ENCODE measurements around the gene RAB4A.

Gene RAB4A
- 12.4 to 53.0 (median 33.4) reads per million in 18 experiments for total RNA-seq

GRCh38 chr1:229270547-229271447 is at the start of gene RAB4A:
Gene RAB4A (plus strand): TSS chr1:229271111. CDS start chr1:229271340, 229 bp downstream.
- DNase-seq, result peak; percentile 89 to 92

GRCh38 chr1:229222081-229222480 is 48.8 kb upstream of the RAB4A start:
- no peak for DNase-seq

GRCh38 chr1:229223498-229223897 is 47.4 kb upstream of the RAB4A start:
- DNase-seq, result no peak

GRCh38 chr1:229224308-229224707 is 46.6 kb upstream of the RAB4A start:
- DNase-seq, result no peak

- peak in 1 of 2 donors; percentile 22 for DNase-seq
These were observed 45.6 kb upstream of the RAB4A start for GRCh38 chr1:229225331-229225782.

GRCh38 chr1:229226796-229227195 is 44.1 kb upstream of the RAB4A start:
- no peak for DNase-seq

GRCh38 chr1:229227298-229227919 is 43.5 kb upstream of the RAB4A start:
- DNase-seq, result peak; percentile 64 to 72

- DNase-seq, result no peak
These were observed 42.4 kb upstream of the RAB4A start for GRCh38 chr1:229228522-229228921.

- DNase-seq, result peak; percentile 51 to 70
These were observed 41.7 kb upstream of the RAB4A start for GRCh38 chr1:229229137-229229720.

- peak; percentile 19 to 35 for DNase-seq
These were observed 41.2 kb upstream of the RAB4A start for GRCh38 chr1:229229721-229230139.

- DNase-seq, result peak; percentile 74 to 88
These were observed 40.6 kb upstream of the RAB4A start for GRCh38 chr1:229230140-229230892.

- peak; percentile 24 to 67 for DNase-seq
These were observed 39.8 kb upstream of the RAB4A start for GRCh38 chr1:229230893-229231753.

GRCh38 chr1:229231754-229232119 is 39.2 kb upstream of the RAB4A start:
- no peak for DNase-seq

- DNase-seq, result no peak
These were observed 35.9 kb upstream of the RAB4A start for GRCh38 chr1:229234870-229235472.

- DNase-seq, result no peak
These were observed 33.6 kb upstream of the RAB4A start for GRCh38 chr1:229237320-229237719.

GRCh38 chr1:229238231-229238630 is 32.7 kb upstream of the RAB4A start:
- DNase-seq, result no peak

- DNase-seq, result no peak
These were observed 32.1 kb upstream of the RAB4A start for GRCh38 chr1:229238674-229239415.

- DNase-seq, result no peak
These were observed 30.4 kb upstream of the RAB4A start for GRCh38 chr1:229240532-229240931.

GRCh38 chr1:229241390-229241789 is 29.5 kb upstream of the RAB4A start:
- DNase-seq, result no peak

GRCh38 chr1:229243638-229244037 is 27.3 kb upstream of the RAB4A start:
- no peak for DNase-seq
